Activated naive CD4-positive, alpha-beta T cell treated with anti-CD3 and anti-CD28 coated beads, Interleukin-2, amount 50 U/mL, for 72 hours (primary cell): ENCODE measurements around the gene BAIAP2L2. TPM values are rescaled to one million over a fixed set of nuclear protein-coding genes. Genes with fewer than 3 reads are reported as not detected.
"Not testable (repeated sequence)": the region's sequence is repeated elsewhere in the genome, so short reads cannot be mapped to it uniquely, and the experiment has no call there.

Source experiments
- ATAC-seq, 2 donors: fragments of 150-1000 bp; cut with Tn5 transposase; 2 replicates each; pipeline ENCODE4 v1.10.0; 2021; ENCODE audit warnings: mild to moderate bottlenecking in 2 of 2, moderate library complexity in 2 of 2
- DNase-seq, 2 donors: peaks; one replicate each; pipeline ENCODE4 v3.0.0; 2021 to 2022; ENCODE audit warnings: low spot score in 2 of 2
- H3K27ac Mint-ChIP-seq, 2 donors: one replicate each; pipeline ENCODE4 v1.8.0; 2022; ENCODE audit warnings: mild to moderate bottlenecking in 2 of 2, mixed read lengths in 2 of 2
- H3K36me3 Mint-ChIP-seq, 2 donors: one replicate each; pipeline ENCODE4 v1.8.0; 2022; ENCODE audit warnings: mixed read lengths in 2 of 2
- H3K9me3 Mint-ChIP-seq, 2 donors: one replicate each; pipeline ENCODE4 v1.8.0; 2022; ENCODE audit warnings: mixed read lengths in 2 of 2
- total RNA-seq, 2 donors: library from RNA; stranded (reverse); gene quantifications; one replicate each; pipeline ENCODE4 v1.2.3, GENCODE V29; 2022

The BAIAP2L2 gene
- total RNA-seq, 2 donors from 2014 or later, result 1.1 to 1.3 TPM

DNA sequence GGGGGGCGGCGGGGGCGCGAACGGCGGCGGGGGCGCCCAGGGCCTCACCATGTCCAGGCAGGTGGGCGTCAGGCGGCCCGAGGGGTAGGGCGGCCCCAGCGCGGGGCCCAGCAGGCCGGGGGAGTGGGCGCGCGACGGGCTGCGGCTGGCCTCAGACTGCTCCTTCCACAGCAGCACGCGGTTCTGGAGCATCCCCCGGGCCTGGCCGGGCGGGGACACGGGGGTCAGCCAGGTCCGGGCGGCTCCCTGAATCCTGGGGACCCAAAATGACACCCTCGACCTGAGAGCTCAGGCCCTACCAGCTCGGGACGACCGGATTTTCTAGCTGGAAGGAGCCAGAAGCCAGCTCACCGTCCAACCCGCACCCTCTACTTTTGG, 21.0 kb downstream of the BAIAP2L2 start:
- DNase-seq (no peak), ATAC-seq (no peak)
- Mint-ChIP-seq H3K9me3 (no peaks in the 10 kb centered on the region), H3K36me3 (no peaks in the 10 kb centered on the region), H3K27ac (no peak overlapping the region)

DNA sequence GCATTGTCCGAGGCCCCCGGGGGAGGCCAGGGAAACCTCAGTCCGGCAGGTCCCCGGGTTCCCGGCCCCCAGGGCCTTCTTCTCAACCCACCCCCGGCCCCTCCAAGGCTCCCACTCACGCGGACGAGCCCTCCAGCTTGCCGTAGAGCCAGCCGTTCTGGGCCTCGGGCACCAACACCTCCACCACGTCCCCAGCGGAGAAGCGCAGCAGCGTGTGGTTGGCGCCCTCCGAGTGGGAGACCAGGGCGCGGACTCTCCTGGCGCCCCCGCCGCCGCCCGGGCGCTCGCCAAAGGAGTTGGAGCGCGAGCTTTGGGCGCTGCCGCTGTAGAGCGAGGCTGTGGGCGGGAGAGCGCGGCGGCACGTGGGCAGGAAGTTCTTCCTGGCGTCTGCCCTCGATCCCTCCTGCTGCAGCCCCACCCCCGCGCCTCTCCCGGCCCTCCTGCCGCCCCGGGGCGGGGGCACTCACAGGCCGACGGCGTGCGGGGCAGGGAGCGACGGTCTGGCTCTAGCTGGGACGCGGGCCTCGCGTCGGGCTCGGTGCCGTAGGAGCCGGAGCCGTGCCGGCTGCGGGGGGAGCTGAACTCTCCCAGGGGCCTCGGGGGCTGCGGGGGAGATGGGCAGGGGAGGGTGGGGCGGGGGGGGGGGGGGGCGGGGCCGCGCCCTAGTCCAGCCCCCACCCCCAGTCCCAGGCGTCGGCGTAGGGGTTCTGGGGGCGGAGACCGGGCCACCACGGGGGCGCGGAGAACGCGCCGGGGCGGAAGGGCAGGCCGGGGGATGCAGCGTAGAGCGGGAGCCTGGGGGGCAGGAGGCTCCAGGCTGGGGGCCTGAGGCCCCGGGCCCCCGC, 21.6 kb downstream of the BAIAP2L2 start:
- Mint-ChIP-seq H3K27ac (no peak overlapping the region), H3K36me3 (no peaks in the 10 kb centered on the region), H3K9me3 (no peaks in the 10 kb centered on the region)
- ATAC-seq (no peak), DNase-seq (no peak)

DNA sequence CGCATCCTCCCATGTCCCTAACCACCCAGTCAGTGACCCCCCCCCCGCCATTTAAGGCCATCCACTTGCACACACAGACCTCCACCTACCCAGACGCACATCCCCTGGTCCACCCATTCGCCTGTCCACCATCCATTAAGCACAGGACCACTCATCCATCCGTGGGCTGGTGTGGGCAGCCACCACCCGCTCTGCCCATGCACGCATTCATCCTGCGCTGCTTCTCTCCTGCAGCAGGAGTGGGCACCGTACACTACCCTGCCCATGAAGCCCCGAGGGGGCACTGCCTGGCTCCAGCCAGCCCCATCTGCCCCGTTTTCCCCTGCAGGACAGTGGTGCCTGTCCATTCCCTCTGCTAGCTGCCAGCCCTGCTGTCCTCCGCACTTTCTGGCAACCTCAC, 22.6 kb downstream of the BAIAP2L2 start:
- Mint-ChIP-seq H3K27ac (no peak overlapping the region), H3K36me3 (no peaks in the 10 kb centered on the region), H3K9me3 (no peaks in the 10 kb centered on the region)
- ATAC-seq, result no peak
- no peak for DNase-seq

GRCh38 chr22:38086942-38087341, 23.5 kb downstream of the BAIAP2L2 start:
- DNase-seq (no peak), ATAC-seq (no peak)
- Mint-ChIP-seq H3K9me3 (no peaks in the 10 kb centered on the region), H3K27ac (no peak overlapping the region), H3K36me3 (no peaks in the 10 kb centered on the region)

- H3K27ac Mint-ChIP-seq, result no peak overlapping the region
- no peaks in the 10 kb centered on the region for H3K9me3 Mint-ChIP-seq
- ATAC-seq (no peak), DNase-seq (no peak)
- no peaks in the 10 kb centered on the region for H3K36me3 Mint-ChIP-seq
Observed at GRCh38 chr22:38086001-38086845, 24.3 kb downstream of the BAIAP2L2 start.

- ATAC-seq (no peak), DNase-seq (no peak)
- no peaks in the 10 kb centered on the region for H3K36me3 Mint-ChIP-seq
- no peak overlapping the region for H3K27ac Mint-ChIP-seq
- no peaks in the 10 kb centered on the region for H3K9me3 Mint-ChIP-seq
Observed at GRCh38 chr22:38085501-38085900, 25.0 kb downstream of the BAIAP2L2 start.

GRCh38 chr22:38085056-38085455, 25.4 kb downstream of the BAIAP2L2 start:
- no peak overlapping the region for H3K27ac Mint-ChIP-seq

DNA sequence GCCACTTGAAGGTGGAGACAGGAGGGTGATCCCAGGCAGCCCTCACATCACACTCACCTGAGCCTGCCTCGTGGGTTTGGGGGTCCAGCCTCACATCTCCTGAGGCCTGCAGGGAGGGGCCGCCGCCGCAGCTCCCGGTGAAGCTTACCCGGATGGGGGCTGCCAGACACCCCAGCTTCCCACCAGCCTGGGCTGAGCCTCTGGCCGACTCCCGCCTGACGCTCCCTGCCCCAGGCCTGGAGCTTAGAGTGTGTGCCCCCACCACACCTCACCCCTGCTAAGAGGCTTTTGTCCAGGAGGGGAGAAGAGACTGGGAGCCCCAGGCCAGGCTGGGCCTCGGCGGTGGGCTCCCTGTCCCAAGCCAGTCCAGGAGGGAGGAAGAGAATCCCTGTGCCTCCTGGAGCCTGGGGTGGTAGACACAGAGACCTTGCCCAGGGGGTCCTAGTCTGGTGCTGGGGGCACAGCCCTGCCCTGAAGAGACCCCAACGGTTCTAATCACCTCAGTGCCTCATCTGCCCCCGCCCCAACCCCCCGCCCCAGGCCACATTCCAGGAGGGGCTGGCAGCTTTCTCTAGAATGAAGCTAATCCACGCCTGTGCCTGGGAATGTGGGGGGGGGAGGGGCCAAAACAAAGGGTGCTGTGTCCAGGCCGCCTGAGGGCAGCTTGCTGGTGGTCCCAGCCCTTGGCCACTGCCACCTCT, 26.4 kb downstream of the BAIAP2L2 start, which contains the start of gene SLC16A8:
Gene SLC16A8, minus strand, starts transcription at position 254 of the 701 bp plus-strand sequence. CDS start 1,311 bp downstream, outside the sequence.
- ATAC-seq (no peak), DNase-seq (no peak)
- Mint-ChIP-seq H3K36me3 (no peaks in the 10 kb centered on the region), H3K9me3 (no peaks in the 10 kb centered on the region), H3K27ac (no peak within 1 kb of the TSS)

More at GRCh38 chr22:38085056-38085455, 25.4 kb downstream of the BAIAP2L2 start:
- DNase-seq (no peak), ATAC-seq (no peak)
- Mint-ChIP-seq H3K9me3 (no peaks in the 10 kb centered on the region), H3K36me3 (no peaks in the 10 kb centered on the region)

- Mint-ChIP-seq H3K27ac (no peak overlapping the region), H3K36me3 (no peaks in the 10 kb centered on the region), H3K9me3 (no peaks in the 10 kb centered on the region)
- DNase-seq (no peak), ATAC-seq (no peak)
Observed at GRCh38 chr22:38082986-38083710, 27.3 kb downstream of the BAIAP2L2 start.

- no peak overlapping the region for H3K27ac Mint-ChIP-seq
- no peak for DNase-seq
- no peaks in the 10 kb centered on the region for H3K9me3 Mint-ChIP-seq
- H3K36me3 Mint-ChIP-seq, result no peaks in the 10 kb centered on the region
- ATAC-seq, result peak in 1 of 2 donors; percentile 16
Observed at GRCh38 chr22:38081941-38082828, 28.3 kb downstream of the BAIAP2L2 start.

- H3K36me3 Mint-ChIP-seq, result no peaks in the 10 kb centered on the region
- H3K9me3 Mint-ChIP-seq, result no peaks in the 10 kb centered on the region
- ATAC-seq (no peak), DNase-seq (no peak)
- no peak overlapping the region for H3K27ac Mint-ChIP-seq
Observed at GRCh38 chr22:38081636-38081940, 28.9 kb downstream of the BAIAP2L2 start.

DNA sequence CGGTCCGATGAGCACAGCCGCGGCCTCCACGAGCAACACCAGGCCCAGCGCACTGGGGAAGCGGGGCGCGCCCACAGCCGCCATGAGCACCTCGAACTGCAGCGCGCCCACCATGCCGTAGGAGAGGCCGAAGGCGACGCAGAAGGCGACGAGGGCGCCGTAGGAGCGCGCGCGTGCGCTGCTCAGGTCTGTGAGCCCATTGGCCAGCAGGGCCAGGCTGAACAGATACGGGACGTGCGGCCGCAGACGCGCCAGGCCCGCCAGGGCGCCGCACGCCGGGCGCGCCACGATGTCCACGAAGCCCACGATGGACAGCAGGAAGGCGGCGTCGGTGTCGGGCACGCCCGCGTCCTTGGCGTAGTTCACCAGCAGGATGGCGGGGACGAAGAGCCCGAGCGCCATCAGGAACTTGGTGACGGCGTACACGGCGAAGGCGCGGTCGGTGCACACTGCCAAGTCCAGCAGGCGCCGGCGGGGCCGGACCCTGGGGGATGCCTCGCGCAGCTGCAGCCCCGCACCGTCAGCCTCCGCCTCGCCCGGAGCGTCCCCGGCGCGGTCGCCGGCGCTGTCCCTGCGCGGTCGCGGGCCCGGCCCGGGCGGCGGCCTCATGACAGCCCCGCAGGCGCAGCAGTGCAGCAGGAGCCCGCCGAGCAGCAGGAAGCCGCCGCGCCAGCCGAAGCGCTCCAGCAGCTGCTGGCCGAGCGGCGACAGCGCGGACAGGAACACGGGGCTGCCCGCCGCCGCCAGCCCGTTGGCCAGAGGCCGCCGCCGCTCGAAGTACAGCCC, 29.4 kb downstream of the BAIAP2L2 start:
- DNase-seq (no peak), ATAC-seq (peak; percentile 22 to 68)
- H3K9me3 Mint-ChIP-seq, result no peaks in the 10 kb centered on the region
- H3K36me3 Mint-ChIP-seq, result no peaks in the 10 kb centered on the region
- no peak overlapping the region for H3K27ac Mint-ChIP-seq

GRCh38 chr22:38080474-38080849, 30.0 kb downstream of the BAIAP2L2 start:
- no peak for DNase-seq
- no peak for ATAC-seq
- no peaks in the 10 kb centered on the region for H3K9me3 Mint-ChIP-seq
- H3K36me3 Mint-ChIP-seq, result no peaks in the 10 kb centered on the region
- H3K27ac Mint-ChIP-seq, result peak overlapping the region in 1 of 2 donors; percentile 72

DNA sequence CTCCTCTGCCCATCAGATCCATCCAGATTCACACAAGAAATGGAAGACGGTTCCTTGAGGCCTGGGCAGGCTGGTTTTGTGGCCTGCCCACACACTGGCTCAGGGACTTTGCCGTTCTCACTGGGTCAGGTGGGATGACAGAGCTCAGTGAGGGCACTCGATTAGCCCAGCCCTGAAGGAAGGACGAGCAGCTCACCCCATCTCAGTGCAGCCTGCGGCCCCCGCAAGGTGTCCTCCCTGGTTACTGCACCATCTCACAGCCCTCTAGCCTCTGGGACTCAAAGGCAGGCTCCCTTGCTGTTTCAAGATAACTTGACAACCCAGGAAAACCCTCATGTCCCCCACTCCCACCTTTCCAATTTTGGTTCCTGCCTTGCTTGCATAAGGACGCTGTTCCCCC, 30.7 kb downstream of the BAIAP2L2 start:
- H3K27ac Mint-ChIP-seq, result peak overlapping the region in 1 of 2 donors; percentile 72
- DNase-seq, result no peak
- ATAC-seq, result no peak
- H3K9me3 Mint-ChIP-seq, result no peaks in the 10 kb centered on the region
- H3K36me3 Mint-ChIP-seq, result no peaks in the 10 kb centered on the region

DNA sequence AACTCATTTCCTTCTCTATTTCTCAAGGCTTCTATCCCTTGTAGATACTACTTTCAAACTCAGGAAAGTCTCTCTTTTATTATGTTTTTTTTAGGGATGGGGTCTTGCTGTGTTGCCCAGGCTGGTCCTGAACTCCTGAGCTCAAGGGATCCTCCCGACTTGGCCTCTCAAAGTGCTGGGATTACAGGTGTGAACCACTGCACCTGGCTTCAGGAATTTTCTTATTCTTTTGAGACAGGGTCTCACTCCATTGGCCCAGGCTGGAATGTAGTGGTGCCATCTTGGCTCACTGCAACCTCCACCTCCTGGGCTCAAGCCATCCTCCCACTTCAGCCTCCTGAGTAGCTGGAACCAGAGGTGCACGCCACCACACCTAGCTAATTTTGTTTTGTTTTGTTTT, 31.3 kb downstream of the BAIAP2L2 start:
- not testable (repeated sequence) for ATAC-seq, DNase-seq, H3K9me3 Mint-ChIP-seq, H3K36me3 Mint-ChIP-seq, H3K27ac Mint-ChIP-seq
